Ishikawa (cell line): ENCODE results near the gene SLC35G1.
A peak's percentile ranks its signal among the peaks of the same experiment; 100 is the strongest.

Experiments
- EP300 ChIP-seq: IDR thresholded peaks from 2 replicates; pipeline ENCODE4 v1.6.1; 2012; ENCODE audit warnings: borderline replicate concordance
- FOXM1 ChIP-seq: IDR thresholded peaks from 2 replicates; pipeline ENCODE4 v1.6.1; 2012; ENCODE audit warnings: low read depth, borderline replicate concordance
- NFIC ChIP-seq: IDR thresholded peaks from 2 replicates; pipeline ENCODE4 v1.6.1; 2012
- RAD21 ChIP-seq: IDR thresholded peaks from 2 replicates; pipeline ENCODE4 v1.6.1; 2012; ENCODE audit warnings: low read depth
- TF ChIP-seq, protein P1 (sequence below): IDR thresholded peaks from 2 replicates; pipeline ENCODE4 v1.6.1; 2012

DNA sequence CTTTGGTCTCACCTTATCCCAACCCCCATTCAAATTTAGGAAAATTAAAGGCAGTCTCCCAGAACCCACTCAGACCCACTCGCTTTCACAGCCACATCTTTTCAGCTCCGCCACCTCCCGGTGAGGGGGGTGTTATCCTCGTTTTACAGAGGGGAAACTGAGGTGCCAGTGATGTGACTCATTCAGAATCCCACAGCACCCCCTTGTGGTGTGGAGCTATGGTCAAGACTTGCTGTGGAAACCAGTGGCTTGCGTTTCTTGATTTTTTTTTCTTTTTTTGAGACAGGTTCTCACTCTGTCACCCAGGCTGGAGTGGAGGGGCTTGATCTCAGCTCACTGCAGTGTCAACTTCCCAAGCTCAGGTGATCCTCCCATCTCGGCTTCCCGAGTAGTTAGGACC lies 27.6 kb downstream of the SLC35G1 start:
- TF ChIP-seq, protein P1, sequence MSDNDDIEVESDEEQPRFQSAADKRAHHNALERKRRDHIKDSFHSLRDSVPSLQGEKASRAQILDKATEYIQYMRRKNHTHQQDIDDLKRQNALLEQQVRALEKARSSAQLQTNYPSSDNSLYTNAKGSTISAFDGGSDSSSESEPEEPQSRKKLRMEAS: no peak
- TF ChIP-seq NFIC (no peak), FOXM1 (no peak), EP300 (no peak), RAD21 (peak; percentile 64)
